ENCODE data around the gene SHB.

DNA sequence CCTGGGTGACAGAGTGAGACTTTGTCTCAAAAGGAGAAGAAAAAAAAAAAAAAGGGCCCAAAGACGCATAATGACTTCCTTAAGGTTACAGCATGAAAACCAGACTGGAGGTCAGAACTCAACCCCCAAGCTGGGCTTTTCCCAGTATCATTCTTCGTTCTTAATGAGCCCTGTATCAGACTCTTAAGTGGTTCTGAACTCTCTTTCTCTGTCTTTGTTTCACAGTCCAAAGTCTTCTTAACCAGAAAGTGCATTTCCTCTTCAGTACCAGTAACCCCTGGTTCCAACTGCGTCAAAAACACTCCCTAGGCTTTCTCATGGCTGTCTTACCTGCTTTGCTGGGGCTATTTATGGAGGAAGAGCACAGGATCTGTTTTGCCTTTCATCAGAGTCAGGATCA lies 38.4 kb upstream of the SHB start:
- TF ChIP-seq ZNF155 (tag by site-specific recombination; IDR thresholded peaks at IDR 0.05) (no peak), ZNF561 (tag by site-specific recombination; IDR thresholded peaks at IDR 0.05; ENCODE audit: borderline replicate concordance) (no peak), ZNF16 (tag by site-specific recombination; IDR thresholded peaks at IDR 0.05; ENCODE audit: low read depth) (no peak)
- TF ChIP-seq, protein P1, sequence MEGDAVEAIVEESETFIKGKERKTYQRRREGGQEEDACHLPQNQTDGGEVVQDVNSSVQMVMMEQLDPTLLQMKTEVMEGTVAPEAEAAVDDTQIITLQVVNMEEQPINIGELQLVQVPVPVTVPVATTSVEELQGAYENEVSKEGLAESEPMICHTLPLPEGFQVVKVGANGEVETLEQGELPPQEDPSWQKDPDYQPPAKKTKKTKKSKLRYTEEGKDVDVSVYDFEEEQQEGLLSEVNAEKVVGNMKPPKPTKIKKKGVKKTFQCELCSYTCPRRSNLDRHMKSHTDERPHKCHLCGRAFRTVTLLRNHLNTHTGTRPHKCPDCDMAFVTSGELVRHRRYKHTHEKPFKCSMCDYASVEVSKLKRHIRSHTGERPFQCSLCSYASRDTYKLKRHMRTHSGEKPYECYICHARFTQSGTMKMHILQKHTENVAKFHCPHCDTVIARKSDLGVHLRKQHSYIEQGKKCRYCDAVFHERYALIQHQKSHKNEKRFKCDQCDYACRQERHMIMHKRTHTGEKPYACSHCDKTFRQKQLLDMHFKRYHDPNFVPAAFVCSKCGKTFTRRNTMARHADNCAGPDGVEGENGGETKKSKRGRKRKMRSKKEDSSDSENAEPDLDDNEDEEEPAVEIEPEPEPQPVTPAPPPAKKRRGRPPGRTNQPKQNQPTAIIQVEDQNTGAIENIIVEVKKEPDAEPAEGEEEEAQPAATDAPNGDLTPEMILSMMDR (tag by site-specific recombination; IDR thresholded peaks at IDR 0.05), result no peak
- TF ChIP-seq, protein P2, sequence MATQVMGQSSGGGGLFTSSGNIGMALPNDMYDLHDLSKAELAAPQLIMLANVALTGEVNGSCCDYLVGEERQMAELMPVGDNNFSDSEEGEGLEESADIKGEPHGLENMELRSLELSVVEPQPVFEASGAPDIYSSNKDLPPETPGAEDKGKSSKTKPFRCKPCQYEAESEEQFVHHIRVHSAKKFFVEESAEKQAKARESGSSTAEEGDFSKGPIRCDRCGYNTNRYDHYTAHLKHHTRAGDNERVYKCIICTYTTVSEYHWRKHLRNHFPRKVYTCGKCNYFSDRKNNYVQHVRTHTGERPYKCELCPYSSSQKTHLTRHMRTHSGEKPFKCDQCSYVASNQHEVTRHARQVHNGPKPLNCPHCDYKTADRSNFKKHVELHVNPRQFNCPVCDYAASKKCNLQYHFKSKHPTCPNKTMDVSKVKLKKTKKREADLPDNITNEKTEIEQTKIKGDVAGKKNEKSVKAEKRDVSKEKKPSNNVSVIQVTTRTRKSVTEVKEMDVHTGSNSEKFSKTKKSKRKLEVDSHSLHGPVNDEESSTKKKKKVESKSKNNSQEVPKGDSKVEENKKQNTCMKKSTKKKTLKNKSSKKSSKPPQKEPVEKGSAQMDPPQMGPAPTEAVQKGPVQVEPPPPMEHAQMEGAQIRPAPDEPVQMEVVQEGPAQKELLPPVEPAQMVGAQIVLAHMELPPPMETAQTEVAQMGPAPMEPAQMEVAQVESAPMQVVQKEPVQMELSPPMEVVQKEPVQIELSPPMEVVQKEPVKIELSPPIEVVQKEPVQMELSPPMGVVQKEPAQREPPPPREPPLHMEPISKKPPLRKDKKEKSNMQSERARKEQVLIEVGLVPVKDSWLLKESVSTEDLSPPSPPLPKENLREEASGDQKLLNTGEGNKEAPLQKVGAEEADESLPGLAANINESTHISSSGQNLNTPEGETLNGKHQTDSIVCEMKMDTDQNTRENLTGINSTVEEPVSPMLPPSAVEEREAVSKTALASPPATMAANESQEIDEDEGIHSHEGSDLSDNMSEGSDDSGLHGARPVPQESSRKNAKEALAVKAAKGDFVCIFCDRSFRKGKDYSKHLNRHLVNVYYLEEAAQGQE (tag by site-specific recombination; IDR thresholded peaks at IDR 0.05), result no peak
- TF ChIP-seq, protein P3, sequence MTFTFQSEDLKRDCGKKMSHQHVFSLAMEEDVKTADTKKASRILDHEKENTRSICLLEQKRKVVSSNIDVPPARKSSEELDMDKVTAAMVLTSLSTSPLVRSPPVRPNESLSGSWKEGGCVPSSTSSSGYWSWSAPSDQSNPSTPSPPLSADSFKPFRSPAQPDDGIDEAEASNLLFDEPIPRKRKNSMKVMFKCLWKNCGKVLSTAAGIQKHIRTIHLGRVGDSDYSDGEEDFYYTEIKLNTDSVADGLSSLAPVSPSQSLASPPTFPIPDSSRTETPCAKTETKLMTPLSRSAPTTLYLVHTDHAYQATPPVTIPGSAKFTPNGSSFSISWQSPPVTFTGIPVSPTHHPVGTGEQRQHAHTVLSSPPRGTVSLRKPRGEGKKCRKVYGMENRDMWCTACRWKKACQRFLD (tag by site-specific recombination; IDR thresholded peaks at IDR 0.05), result no peak
